Raji (cell line): Measurements from ENCODE around the gene SPA17.

Experiments
- POLR2A ChIP-seq: IDR thresholded peaks from 2 replicates; pipeline ENCODE4 v1.6.1; 2011; ENCODE audit warnings: low read depth, low read length, control low read depth; ENCODE audit not compliant: insufficient read depth

SPA17 gene

DNA sequence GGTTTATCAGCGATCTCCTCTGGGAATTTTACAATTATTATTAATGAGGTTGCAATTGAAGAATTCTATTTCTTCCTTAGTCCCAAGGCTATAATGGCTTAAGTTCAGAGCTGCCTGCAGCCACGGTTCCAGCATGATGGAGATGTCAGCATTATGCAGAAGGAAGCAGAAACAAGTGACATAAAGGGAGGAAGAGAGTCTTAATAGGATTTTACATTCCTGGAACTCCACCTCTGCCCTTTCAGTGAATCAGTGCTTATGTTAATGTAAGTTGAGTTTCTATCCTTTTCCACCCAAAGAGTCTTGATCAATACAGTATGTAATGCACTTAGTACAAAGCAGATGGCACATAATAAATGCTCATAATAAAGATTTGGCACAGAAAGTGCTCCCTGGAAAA lies 54.4 kb downstream of the SPA17 start:
- TF ChIP-seq POLR2A: no peak

DNA sequence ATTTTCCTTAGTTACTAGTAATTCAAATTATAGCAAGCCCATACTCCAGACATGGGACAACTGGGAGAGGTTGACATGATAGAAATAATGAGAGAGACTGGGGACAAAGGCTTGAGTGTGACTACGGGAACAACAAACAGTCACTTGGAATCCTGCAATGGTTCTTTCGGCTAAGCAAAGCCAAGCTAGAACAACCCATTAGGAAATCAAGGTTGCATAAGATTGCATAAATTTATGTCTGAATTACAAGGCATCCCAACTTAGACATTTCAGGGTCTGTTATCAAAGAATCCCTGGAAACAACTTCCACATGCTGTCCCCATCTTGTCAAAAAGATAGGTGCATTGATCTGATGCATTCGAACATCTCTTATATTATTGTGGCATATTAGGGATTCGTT lies 55.9 kb downstream of the SPA17 start:
- TF ChIP-seq POLR2A: no peak

DNA sequence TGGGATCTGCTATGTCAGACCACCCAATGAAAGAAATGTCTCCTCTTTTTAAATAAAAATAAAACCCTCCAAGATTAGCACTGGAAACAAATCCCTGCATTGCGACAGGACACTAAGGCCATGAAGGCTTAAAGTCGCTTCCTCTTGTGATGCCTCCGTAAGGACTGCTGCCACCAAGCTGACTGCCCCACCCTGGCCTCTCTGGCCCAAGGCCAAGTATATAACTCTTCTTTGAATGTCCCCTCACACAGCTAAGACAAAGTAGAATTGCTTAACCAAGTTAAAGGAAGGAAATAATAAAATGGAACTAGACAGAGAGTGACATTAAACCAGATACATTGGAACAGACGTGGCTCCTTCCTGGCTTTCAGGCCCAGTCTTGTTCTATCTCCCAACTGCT lies 58.5 kb downstream of the SPA17 start:
- TF ChIP-seq POLR2A: no peak

DNA sequence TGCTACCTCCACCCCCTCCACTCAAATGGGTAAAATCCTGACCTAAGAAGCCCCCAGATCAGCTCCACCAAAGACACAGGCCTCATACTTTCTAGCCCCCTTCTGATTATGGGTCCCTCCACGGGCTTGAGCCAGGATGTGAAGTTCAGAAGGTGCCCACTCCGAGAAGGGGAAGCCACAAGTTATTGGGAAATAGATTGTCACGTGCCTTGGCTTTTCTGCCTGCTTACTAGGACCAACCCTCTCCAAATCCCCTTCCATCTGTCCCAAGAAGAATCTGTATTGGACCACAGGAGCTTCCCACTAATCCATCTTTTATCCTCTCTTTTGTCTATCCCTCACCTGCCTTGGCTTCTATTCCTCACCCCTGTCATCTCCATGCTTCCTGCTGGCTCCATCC lies 63.0 kb downstream of the SPA17 start:
- no peak for TF ChIP-seq POLR2A

DNA sequence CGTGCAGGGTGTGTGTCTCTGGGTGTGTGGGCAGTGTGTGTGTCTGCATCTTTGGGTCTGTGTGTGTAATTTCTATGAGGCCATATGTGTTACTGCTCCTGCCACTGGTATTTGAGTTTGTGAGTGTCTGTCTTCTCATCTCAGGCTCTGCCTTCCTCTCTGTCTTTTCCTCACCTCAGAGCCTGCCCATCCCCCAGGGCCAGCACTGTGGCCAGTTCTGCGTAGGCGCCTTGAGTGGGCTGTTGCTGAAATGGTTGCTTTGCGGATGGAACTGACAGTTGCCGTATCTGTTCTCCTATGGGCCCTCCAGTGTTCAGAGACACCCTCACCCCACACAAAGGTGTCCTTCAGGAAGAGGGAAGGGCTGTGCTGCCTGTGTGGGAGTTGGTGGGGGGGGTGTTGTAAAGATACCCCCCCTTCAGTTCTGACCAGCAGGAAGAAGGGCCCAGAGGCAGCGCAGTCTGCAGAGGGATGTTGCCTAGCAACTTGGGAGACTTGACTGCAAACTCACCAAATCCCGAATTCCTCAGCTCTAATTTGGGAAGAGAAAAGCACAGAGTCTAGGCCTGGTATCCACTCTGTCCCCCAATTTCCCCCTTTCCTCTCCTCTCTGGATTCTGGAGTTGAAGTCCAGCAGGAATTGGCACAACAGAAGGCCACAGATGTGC lies 64.1 kb downstream of the SPA17 start:
- TF ChIP-seq POLR2A: no peak

DNA sequence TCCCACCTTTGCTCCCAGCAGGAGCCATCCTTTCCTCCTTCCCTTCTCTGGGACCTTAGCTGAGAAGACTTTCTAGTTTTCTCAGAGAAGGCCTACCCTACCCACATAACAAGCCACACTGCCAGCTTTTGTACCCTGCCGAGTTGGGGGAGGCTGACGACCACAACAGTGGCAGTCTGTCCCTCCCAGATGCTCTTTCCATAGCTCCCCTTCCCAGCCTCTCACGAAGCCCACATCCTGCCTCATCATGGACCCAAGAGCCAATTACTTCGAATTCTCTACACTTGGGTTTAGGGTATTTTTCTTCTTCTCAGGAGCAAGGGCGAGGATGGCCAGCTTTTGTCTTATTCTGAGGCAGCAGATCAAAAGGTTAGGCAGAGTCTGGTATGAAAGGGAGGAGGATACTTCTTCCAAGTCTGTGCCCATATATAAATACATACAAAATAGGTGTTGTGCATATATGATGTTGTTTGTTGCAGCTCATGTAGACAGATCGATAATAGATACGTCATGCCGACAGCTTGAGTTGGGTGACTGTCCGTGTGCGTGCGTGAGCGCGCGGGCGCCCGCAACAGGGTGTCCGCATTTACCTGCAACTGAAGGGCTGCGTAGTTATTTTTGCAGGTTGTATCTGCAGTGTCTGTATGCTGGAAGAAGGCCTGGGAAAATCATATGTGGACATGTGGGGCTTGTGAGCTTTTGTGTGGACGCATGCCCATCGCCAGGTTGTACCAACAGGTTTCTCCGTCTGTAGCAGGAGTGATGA lies 65.2 kb downstream of the SPA17 start:
- TF ChIP-seq POLR2A: no peak

DNA sequence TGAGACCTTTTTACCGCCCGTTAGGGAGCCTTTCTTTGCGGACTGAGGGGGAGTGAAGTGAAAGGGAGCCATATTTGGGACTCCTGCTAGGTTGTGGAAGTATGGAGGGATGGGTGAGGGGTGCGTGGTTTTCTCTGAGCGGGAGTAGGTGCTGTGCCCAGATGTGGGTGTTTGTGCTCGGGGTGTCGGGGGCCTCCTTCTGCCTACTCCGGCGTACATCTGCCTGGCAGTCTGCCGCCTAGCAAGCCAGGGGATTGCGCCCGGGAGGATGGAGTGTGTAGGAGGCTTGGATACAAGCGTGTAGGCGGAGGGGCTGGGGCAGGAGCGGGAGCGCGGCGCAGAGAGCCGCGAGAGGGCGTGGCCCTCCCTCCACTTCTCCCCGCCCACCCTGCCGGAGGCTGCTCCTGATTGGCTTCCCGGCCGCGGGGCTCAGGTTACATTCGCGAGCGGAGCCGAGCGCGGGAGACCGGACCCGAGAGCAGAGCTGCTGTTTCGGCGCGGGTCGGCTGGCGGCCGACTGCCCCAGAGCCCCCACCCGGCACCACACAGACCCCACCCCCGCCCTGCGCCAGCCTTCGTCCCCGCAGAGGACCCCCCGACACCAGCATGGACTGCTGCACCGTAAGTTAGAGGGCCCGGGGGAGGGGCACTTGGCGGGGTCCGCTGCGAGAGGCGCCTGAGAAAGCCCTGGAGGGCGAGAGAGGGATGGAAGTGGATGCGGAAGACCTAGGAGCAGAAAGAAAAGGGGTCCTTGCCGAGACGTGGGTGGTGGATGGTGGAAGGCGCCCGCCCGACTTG lies 66.0 kb downstream of the SPA17 start, which contains the start of gene NRGN:
Gene NRGN (plus strand): TSS at position 464 of the 798 bp plus-strand sequence. CDS start 143 bp downstream, at position 607.
- TF ChIP-seq POLR2A: peak; percentile 49

DNA sequence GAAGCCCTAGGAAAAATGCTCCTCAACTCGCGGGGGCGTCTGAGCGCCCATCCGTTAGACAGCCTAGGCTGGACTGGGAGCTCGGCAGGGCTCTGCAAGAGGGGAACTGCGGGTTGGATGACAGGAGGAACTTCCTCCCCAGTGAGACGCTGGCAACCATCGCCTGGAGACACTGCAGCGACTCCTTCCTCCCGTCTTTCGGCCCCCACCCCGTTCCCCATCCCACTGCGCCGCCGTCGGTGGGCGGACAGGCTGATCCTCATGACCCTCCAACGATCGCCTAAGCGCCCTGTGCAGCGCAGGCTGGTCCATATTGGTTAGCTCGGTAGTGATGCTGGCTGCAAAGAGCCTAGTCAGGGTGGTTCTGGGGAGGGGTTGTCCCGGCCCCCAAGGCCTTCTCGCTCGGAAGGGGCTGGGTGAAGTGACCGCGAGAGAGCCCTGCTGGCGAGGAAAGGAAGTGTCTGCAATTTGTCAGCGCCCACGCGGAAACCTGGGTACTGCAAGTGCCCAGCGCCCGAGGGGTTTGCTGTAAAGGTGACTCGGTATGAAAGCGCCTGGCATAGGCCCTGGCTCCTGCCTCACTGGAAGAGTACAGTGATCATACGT lies 66.7 kb downstream of the SPA17 start:
- no peak for TF ChIP-seq POLR2A

DNA sequence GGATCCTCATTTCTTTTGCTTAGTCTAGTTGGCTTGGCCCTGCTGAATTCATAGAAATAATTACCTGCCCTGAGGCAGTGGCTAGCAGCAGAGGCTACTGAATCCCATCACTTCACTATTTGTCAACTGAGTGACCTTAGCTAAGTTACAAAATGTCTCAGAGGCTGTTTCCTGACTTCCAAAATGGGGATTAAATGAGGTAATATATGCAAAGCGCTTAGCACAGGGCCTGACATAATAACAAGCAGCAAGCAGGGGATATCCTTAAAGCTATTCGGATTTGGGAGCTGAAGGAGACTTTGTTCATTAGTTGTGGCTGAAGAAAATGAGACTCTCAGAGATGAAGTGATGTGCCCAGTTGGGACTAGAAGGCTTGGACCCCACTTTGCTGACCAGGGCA lies 68.9 kb downstream of the SPA17 start:
- TF ChIP-seq POLR2A: no peak

DNA sequence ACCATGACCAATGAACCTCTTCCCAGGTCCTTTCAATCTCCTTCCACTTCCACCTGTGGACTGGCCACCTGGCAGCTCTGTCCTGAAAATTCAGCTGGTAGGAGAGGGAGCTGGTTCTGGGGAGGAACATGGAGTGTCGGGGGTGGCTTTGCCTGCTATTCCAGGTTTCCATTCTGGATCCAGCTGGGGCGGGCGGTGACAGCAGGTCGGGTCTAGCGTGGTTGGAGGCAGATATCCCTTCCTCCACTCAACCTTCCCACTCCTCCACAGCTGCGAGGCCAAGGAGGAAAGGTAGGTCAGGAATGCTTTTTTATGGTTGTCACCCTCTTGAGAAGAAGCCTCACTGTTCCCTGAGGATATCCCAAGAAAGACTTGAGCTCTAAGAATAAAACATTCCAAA lies 69.3 kb downstream of the SPA17 start:
- TF ChIP-seq POLR2A: no peak

DNA sequence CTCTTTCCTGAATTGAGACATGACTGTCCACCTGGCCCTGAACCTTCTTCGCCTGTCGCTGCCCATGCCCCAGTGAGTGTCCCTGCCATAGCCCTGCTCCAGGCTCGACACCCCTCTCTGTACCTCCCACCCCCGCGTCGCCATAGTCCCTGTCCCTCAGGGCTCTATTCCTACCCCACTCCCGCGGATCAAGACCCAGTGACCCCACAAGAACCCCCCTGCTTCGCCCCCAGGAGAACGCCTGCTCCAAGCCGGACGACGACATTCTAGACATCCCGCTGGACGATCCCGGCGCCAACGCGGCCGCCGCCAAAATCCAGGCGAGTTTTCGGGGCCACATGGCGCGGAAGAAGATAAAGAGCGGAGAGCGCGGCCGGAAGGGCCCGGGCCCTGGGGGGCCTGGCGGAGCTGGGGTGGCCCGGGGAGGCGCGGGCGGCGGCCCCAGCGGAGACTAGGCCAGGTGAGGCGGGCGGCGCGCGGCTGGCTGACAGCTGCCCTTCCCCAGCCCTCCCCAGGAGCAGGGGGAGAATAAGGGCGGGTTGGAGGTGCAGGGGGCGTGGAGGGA lies 71.6 kb downstream of the SPA17 start:
- TF ChIP-seq POLR2A: no peak

DNA sequence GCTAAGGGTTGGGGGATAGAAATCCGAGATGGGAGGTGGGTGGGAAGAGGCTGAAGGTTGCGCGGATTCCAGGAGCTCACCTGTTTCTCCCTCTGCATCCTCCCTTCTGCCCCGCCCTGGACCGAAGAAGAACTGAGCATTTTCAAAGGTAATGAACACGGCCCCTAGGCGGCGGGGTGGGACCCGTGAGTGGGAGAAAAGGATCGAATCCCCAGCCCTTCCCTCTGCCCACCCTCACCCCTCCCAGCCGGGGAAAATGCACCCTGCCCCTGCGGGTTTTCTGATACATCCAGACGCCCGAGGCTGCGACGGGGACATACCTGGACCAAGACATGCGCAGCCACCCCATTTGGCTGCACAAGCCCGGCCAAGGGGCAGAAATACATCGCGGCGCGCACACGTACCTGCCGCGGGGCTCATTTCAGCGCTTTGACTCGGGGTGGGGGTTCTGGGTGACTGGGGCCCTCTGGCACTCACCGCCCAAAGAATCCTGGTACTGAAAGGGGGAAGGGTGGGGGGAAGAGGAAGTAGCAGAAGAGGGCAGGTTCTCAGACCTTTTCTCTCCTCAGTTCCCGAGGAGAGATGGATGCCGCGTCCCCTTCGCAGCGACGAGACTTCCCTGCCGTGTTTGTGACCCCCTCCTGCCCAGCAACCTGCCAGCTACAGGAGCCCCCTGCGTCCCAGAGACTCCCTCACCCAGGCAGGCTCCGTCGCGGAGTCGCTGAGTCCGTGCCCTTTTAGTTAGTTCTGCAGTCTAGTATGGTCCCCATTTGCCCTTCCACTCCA lies 72.3 kb downstream of the SPA17 start:
- 0 out of 2 replicates have a peak, but pooled peaks have one; percentile 10 for TF ChIP-seq POLR2A

DNA sequence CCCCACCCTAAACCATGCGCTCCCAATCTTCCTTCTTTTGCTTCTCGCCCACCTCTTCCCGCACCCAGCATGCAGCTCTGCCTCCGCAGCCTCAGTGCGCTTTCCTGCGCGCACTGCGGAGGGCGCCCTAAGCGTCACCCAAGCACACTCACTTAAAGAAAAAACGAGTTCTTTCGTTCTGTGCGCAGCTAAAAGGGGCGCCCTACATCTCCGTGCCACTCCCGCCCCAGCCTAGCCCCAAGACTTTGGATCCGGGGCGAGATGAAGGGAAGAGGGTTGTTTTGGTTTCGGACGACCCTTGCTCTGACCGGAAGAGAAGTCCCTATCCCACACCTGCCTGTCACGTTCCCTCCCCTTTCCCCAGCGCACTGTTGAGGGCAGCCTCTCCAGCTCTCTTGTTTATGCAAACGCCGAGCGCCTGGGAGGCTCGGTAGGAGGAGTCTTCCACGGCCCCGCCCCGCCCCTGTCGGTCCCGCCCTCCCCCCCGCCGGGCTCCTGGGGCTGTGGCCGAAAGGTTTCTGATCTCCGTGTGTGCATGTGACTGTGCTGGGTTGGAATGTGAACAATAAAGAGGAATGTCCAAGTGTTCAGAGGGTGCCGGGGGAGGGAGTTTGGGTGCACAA lies 73.0 kb downstream of the SPA17 start:
- peak; percentile 70 for TF ChIP-seq POLR2A
